Measurements from ENCODE around the gene WDR27. TPM values are rescaled to one million over a fixed set of nuclear protein-coding genes. Genes with fewer than 3 reads are reported as not detected.
"Not testable (repeated sequence)": the region's sequence is repeated elsewhere in the genome, so short reads cannot be mapped to it uniquely, and the experiment has no call there.

WDR27 gene
- total RNA-seq, 2 donors from 2014 or later = 19.6 to 59.1 TPM

GRCh38 chr6:169650241-169650958 lies 51.4 kb downstream of the WDR27 start:
- Mint-ChIP-seq H3K4me1 (ENCODE audit: low read depth in 2 of 2) (peaks cover 0 to 8% of the 10 kb centered on the region in 2 donors), H3K9me3 (no peaks in the 10 kb centered on the region), H3K36me3 (no peaks in the 10 kb centered on the region), H3K27me3 (no peaks in the 10 kb centered on the region), H3K27ac (no peak overlapping the region), H3K4me3 (no peak overlapping the region)
- ATAC-seq (no peak), DNase-seq (ENCODE audit: low spot score) (no peak)

DNA sequence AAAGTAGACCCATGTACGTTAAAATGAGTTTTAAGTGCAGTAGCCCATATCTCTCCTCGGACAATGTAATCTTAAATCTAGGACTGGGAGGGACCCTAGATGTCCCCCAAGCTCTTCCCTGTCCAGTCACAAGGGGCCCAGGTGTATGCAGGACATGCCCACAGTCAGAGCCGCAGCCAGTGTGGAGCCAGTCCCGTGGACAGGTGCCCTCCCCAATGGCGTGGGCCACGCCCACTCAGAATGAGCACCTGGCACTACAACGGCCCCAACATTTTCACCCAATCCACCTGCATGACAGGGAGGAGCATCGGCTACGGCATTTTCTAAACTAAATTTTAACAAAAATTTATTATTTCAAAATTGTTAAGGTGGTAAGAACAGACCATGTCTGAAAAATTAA lies 53.2 kb downstream of the WDR27 start:
- no peaks in the 10 kb centered on the region for H3K9me3 Mint-ChIP-seq
- ATAC-seq (no peak), DNase-seq (ENCODE audit: low spot score) (no peak)
- no peak overlapping the region for H3K4me3 Mint-ChIP-seq
- no peaks in the 10 kb centered on the region for H3K4me1 Mint-ChIP-seq (ENCODE audit: low read depth in 2 of 2)
- no peak overlapping the region for H3K27ac Mint-ChIP-seq
- no peaks in the 10 kb centered on the region for H3K36me3 Mint-ChIP-seq
- H3K27me3 Mint-ChIP-seq = no peaks in the 10 kb centered on the region

GRCh38 chr6:169648092-169648491 lies 53.7 kb downstream of the WDR27 start:
- H3K27me3 Mint-ChIP-seq = no peaks in the 10 kb centered on the region
- no peaks in the 10 kb centered on the region for H3K9me3 Mint-ChIP-seq
- no peaks in the 10 kb centered on the region for H3K36me3 Mint-ChIP-seq
- ATAC-seq = no peak
- no peak overlapping the region for H3K27ac Mint-ChIP-seq
- no peak overlapping the region for H3K4me3 Mint-ChIP-seq
- DNase-seq (ENCODE audit: low spot score) = no peak
- H3K4me1 Mint-ChIP-seq (ENCODE audit: low read depth in 2 of 2) = no peaks in the 10 kb centered on the region

DNA sequence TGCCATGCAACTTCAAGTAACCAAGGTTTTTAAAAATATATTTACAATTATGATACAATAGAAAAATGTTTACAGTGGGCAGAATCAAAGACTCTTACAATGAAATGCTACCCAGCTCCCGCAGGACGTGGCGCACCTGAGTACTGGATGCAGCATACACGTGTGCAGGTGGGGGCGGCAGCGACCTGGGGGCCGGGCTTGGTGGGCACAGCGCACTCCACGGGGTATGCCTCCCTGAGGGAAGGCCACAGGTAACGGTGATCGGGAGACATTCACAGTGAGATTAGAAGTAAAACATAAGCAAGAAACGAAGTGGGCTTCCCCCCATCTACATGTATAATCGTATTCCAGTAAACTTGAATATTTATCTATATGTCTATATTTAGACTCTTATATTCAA lies 54.2 kb downstream of the WDR27 start:
- H3K4me3 Mint-ChIP-seq = no peak overlapping the region
- no peaks in the 10 kb centered on the region for H3K36me3 Mint-ChIP-seq
- ATAC-seq = no peak
- no peak for DNase-seq (ENCODE audit: low spot score)
- H3K4me1 Mint-ChIP-seq (ENCODE audit: low read depth in 2 of 2) = no peaks in the 10 kb centered on the region
- H3K27ac Mint-ChIP-seq = no peak overlapping the region
- H3K9me3 Mint-ChIP-seq = no peaks in the 10 kb centered on the region
- no peaks in the 10 kb centered on the region for H3K27me3 Mint-ChIP-seq

DNA sequence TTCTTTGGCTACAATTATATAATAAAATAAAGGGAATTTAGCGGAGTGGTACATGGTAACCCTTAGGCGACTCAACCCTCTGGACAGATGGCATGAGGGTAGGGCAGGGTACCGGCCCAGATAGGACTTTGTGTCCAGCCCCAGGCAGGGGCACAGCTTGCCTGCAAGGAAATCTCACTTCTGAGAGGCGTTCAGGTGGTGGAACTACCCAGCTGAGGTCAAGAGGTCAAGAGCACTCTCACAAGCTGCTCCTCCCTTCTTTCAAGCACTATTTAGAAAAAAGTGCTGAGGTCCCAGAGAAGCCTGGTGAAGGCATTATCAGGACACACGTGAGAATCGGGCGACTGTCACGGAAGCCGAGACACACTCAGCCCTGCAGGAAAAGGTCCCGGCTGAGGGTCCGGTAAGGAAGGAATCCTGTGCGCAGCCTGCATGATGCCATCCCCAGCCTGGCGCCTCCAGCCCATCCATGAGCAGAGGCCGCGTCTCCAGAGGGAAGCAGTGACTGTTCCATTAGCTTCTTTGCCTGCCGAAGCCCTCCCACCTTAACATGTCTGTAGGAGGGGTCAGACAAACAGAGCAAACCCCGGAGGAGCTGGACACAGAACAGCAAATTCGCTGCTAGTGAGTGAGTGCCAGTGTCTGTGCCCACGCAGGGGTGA lies 54.8 kb downstream of the WDR27 start:
- Mint-ChIP-seq H3K9me3 (no peaks in the 10 kb centered on the region), H3K4me1 (ENCODE audit: low read depth in 2 of 2) (no peaks in the 10 kb centered on the region), H3K36me3 (no peaks in the 10 kb centered on the region), H3K4me3 (no peak overlapping the region), H3K27ac (no peak overlapping the region), H3K27me3 (no peaks in the 10 kb centered on the region)
- ATAC-seq = no peak
- DNase-seq (ENCODE audit: low spot score) = no peak

DNA sequence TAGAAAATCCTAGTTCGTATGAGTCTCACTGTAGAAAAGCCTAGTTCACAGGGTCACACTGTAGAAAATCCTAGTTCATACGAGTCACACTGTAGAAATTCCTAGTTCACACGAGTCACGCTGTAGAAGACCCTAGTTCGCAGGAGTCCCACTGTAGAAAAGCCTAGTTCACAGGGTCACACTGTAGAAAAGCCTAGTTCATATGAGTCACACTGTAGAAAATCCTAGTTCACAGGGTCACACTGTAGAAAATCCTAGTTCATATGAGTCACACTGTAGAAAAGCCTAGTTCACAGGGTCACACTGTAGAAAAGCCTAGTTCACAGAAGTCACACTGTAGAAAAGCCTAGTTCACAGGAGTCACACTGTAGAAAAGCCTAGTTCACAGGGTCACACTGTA lies 56.4 kb downstream of the WDR27 start:
- not testable (repeated sequence) for H3K36me3 Mint-ChIP-seq; H3K27ac Mint-ChIP-seq; DNase-seq (ENCODE audit: low spot score); H3K4me1 Mint-ChIP-seq (ENCODE audit: low read depth in 2 of 2); H3K4me3 Mint-ChIP-seq; H3K9me3 Mint-ChIP-seq; ATAC-seq; H3K27me3 Mint-ChIP-seq

GRCh38 chr6:169643521-169643920 lies 58.3 kb downstream of the WDR27 start:
- Mint-ChIP-seq H3K4me1 (ENCODE audit: low read depth in 2 of 2) (no peaks in the 10 kb centered on the region), H3K9me3 (no peaks in the 10 kb centered on the region), H3K27ac (no peak overlapping the region), H3K36me3 (no peaks in the 10 kb centered on the region), H3K4me3 (no peak overlapping the region), H3K27me3 (no peaks in the 10 kb centered on the region)
- ATAC-seq (no peak), DNase-seq (ENCODE audit: low spot score) (no peak)

DNA sequence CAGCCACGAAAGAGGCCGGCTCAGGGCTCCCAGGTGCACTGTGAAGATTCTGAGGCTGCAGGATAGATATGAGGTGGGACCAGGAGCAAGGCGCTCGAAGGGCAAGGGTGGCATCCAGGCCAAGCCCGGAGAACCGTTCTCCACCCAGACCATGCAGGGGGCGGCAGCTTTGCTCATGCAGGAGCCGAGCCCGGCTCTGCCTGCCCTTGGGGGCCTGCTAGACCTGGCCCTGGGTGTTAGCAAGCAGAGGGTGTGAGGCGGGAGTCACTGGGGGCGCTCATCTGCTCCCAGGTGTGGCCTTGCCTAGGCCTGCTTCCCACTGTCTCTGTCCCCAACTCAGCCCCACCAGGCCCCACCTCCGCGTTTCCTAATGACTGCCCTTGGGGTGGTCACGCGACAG lies 59.4 kb downstream of the WDR27 start:
- Mint-ChIP-seq H3K27ac (no peak overlapping the region), H3K4me1 (ENCODE audit: low read depth in 2 of 2) (no peaks in the 10 kb centered on the region), H3K9me3 (no peaks in the 10 kb centered on the region), H3K36me3 (peaks cover 3% of the 10 kb centered on the region), H3K27me3 (no peaks in the 10 kb centered on the region), H3K4me3 (no peak overlapping the region)
- DNase-seq (ENCODE audit: low spot score) (no peak), ATAC-seq (no peak)

GRCh38 chr6:169641461-169642085 lies 60.3 kb downstream of the WDR27 start:
- no peak overlapping the region for H3K4me3 Mint-ChIP-seq
- no peaks in the 10 kb centered on the region for H3K4me1 Mint-ChIP-seq (ENCODE audit: low read depth in 2 of 2)
- H3K9me3 Mint-ChIP-seq = no peaks in the 10 kb centered on the region
- no peak overlapping the region for H3K27ac Mint-ChIP-seq
- H3K27me3 Mint-ChIP-seq = no peaks in the 10 kb centered on the region
- DNase-seq (ENCODE audit: low spot score) (no peak), ATAC-seq (no peak)
- H3K36me3 Mint-ChIP-seq = peaks cover 6% of the 10 kb centered on the region

DNA sequence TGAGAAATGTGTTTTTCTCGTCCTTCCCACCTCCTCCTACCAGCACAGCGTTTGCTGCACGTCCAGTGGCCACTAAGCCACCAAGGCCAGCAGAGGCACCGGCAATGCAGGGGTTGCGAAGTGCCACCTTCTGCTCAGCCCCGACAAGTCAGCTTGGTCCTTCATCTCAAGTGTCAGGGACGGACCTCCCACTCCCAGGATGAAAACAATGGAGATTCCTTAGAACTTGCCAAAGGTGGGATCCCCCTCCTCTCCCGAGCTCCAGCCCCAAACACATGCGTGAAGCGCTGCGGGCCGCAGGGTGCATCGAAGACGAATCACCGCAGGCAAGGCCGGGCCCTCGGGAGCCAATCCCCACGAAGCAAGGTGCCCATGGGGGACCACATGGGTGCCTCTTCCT lies 60.8 kb downstream of the WDR27 start:
- H3K27ac Mint-ChIP-seq = no peak overlapping the region
- DNase-seq (ENCODE audit: low spot score) (no peak), ATAC-seq (no peak)
- H3K9me3 Mint-ChIP-seq = no peaks in the 10 kb centered on the region
- no peak overlapping the region for H3K4me3 Mint-ChIP-seq
- peaks cover 6% of the 10 kb centered on the region for H3K36me3 Mint-ChIP-seq
- H3K27me3 Mint-ChIP-seq = no peaks in the 10 kb centered on the region
- H3K4me1 Mint-ChIP-seq (ENCODE audit: low read depth in 2 of 2) = no peaks in the 10 kb centered on the region

DNA sequence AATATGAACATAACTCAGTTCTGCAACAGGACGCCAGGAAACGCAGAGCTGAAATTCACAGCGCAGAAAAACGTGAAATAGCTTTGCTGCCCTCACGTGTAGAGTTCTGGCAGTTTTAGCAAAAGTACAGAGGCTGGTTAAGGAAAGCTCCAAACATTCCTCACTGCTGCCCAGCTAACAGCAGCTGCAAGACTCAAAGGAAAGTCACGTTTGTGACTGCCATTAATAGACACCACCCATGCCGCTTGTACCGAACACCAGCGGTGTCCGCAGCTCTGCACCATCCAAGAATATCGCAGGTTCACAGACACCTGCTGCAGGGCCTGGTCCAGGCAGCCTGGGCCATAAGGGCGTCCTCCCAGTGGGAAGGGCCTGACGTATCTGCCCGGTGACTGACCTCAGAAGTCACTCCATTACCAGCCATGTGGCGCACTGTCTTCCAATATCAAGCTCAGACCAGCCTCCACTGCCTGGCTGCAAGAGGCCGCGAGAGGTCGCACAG lies 61.4 kb downstream of the WDR27 start:
- no peaks in the 10 kb centered on the region for H3K27me3 Mint-ChIP-seq
- H3K27ac Mint-ChIP-seq = no peak overlapping the region
- H3K36me3 Mint-ChIP-seq = peaks cover 6% of the 10 kb centered on the region
- ATAC-seq (no peak), DNase-seq (ENCODE audit: low spot score) (no peak)
- no peaks in the 10 kb centered on the region for H3K9me3 Mint-ChIP-seq
- H3K4me3 Mint-ChIP-seq = no peak overlapping the region
- H3K4me1 Mint-ChIP-seq (ENCODE audit: low read depth in 2 of 2) = no peaks in the 10 kb centered on the region

- no peak overlapping the region for H3K4me3 Mint-ChIP-seq
- DNase-seq (ENCODE audit: low spot score) = no peak
- no peak overlapping the region for H3K27ac Mint-ChIP-seq
Observed at GRCh38 chr6:169639653-169640278, 62.1 kb downstream of the WDR27 start.

GRCh38 chr6:169638915-169639314 lies 62.9 kb downstream of the WDR27 start:
- DNase-seq (ENCODE audit: low spot score) = no peak
- Mint-ChIP-seq H3K9me3 (no peaks in the 10 kb centered on the region), H3K4me1 (ENCODE audit: low read depth in 2 of 2) (no peaks in the 10 kb centered on the region), H3K27ac (no peak overlapping the region), H3K27me3 (no peaks in the 10 kb centered on the region), H3K4me3 (no peak overlapping the region), H3K36me3 (peaks cover 6% of the 10 kb centered on the region)
- peak in 1 of 2 donors; percentile 60 for ATAC-seq

More at GRCh38 chr6:169639653-169640278, 62.1 kb downstream of the WDR27 start:
- ATAC-seq = no peak
- Mint-ChIP-seq H3K27me3 (no peaks in the 10 kb centered on the region), H3K9me3 (no peaks in the 10 kb centered on the region), H3K36me3 (peaks cover 6% of the 10 kb centered on the region), H3K4me1 (ENCODE audit: low read depth in 2 of 2) (no peaks in the 10 kb centered on the region)

GRCh38 chr6:169638388-169638787 lies 63.4 kb downstream of the WDR27 start:
- no peaks in the 10 kb centered on the region for H3K9me3 Mint-ChIP-seq
- H3K27me3 Mint-ChIP-seq = no peaks in the 10 kb centered on the region
- DNase-seq (ENCODE audit: low spot score) = no peak
- no peaks in the 10 kb centered on the region for H3K4me1 Mint-ChIP-seq (ENCODE audit: low read depth in 2 of 2)
- peaks cover 6% of the 10 kb centered on the region for H3K36me3 Mint-ChIP-seq
- H3K27ac Mint-ChIP-seq = no peak overlapping the region
- ATAC-seq = no peak
- no peak overlapping the region for H3K4me3 Mint-ChIP-seq

All from natural killer cell treated with Interleukin-12 subunit alpha and Interleukin-12 subunit beta and Interleukin-15 and Interleukin-18, amount 100 ng/mL, for 72 hours (primary cell).